Keratinocyte (primary cell): ENCODE measurements around the gene SHKBP1.

Experiments used
- EZH2 ChIP-seq: IDR thresholded peaks from one replicate; pipeline ENCODE4 v1.6.1; 2012; ENCODE audit warnings: inconsistent platforms, mild to moderate bottlenecking, low read length, moderate library complexity
- TF ChIP-seq, protein P1 (sequence below), 3 experiments: IDR thresholded peaks in 1 of 3; conservative IDR thresholded peaks in 1 of 3; optimal IDR thresholded peaks in 1 of 3; 2 replicates in 2 of 3; 3 replicates in 1 of 3; pipeline versions ENCODE3 to v1.5.1; 2011; ENCODE audit warnings: low read length in 3 of 3, mild to moderate bottlenecking in 3 of 3, moderate library complexity in 2 of 3, control low read depth in 1 of 3, inconsistent platforms in 1 of 3; ENCODE audit not compliant: insufficient read depth in 2 of 3; ENCODE audit errors: extremely low read depth in 1 of 3

DNA sequence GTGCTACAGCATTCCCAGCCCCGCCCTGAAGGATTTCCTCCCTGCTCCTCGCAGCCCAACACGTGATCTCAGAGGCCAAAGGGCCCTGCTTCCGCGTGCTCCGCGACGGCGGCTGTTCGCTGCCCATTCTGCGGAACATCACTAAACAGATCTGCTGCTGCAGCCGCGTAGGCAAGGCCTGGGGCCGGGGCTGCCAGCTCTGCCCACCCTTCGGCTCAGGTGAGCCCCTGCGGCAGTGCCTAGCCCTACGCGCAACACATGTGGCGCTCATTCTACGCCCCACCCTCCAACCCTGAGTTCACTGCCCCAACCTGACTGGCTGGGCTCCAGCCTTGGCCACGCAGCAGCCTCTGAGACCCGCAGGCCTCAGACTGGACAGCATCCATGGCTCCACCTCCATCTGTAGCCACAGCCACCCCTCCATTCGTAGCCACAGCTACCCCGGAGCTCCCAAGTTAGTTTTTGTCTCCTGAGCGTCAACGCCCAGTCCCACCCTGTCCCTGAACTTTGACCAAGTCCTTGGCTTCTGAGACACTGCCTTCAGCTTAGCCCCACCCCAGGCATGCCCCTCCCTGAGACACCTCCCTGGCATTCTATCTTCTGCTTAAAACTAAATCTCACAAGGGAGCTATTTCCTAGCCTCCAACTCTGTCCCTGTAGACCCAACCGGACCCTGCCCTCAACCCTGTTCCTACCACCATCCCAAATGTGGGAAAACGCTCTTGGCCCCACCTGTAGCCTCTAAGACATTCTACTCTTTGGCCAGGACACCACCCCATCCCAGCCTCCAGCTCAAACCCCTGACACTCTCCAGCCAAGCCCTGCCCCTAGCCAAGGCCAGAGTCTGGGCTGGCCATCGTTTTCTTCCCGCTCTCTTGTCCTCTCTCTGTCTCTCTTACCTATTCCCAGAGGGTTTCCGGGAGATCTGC lies 30.9 kb downstream of the SHKBP1 start:
- TF ChIP-seq, protein P1, sequence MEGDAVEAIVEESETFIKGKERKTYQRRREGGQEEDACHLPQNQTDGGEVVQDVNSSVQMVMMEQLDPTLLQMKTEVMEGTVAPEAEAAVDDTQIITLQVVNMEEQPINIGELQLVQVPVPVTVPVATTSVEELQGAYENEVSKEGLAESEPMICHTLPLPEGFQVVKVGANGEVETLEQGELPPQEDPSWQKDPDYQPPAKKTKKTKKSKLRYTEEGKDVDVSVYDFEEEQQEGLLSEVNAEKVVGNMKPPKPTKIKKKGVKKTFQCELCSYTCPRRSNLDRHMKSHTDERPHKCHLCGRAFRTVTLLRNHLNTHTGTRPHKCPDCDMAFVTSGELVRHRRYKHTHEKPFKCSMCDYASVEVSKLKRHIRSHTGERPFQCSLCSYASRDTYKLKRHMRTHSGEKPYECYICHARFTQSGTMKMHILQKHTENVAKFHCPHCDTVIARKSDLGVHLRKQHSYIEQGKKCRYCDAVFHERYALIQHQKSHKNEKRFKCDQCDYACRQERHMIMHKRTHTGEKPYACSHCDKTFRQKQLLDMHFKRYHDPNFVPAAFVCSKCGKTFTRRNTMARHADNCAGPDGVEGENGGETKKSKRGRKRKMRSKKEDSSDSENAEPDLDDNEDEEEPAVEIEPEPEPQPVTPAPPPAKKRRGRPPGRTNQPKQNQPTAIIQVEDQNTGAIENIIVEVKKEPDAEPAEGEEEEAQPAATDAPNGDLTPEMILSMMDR (optimal IDR thresholded peaks at IDR 0.05 in 1 of 3, IDR thresholded peaks at IDR 0.05 in 1 of 3, conservative IDR thresholded peaks at IDR 0.05 in 1 of 3; ENCODE audit: extremely low read depth in 1 of 3, insufficient read depth in 2 of 3, low read length in 3 of 3), result no peak
- TF ChIP-seq EZH2, result no peak
